GM21825 (cell line): ENCODE results near the gene MNX1.
A peak's percentile ranks its signal among the peaks of the same experiment; 100 is the strongest.

Experiments used
- ATAC-seq: cut with Tn5 transposase; IDR thresholded peaks from one replicate; pipeline ENCODE4 v1.9.1; 2021; ENCODE audit warnings: mild to moderate bottlenecking, moderate library complexity; ENCODE audit not compliant: unreplicated experiment

Gene MNX1

GRCh38 chr7:157010588-157011332 lies at the start of gene MNX1:
TSS of gene MNX1 (minus strand) at chr7:157010663. CDS start at chr7:157010350, 313 bp downstream.
- peak; percentile 73 for ATAC-seq

DNA sequence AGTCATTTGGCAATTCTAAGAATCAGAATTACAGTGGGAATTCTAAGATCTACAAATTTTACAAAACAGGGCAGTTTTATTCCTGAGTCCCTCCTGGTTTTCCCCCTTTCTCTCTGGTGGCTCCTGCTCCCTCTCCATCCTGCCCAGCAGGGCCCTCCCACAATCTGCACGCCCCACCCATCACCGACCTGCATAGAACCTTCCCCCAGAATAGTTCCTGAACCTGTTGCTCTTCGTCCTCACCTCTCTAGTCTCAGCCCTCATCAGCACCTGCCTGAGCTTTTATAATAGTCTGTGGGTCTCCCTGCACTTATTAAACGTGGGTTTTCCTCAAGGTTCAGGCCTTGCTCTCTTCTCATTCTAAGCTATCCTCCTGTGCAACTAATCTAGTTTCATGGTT lies 49.1 kb upstream of the MNX1 start:
- no peak for ATAC-seq

GRCh38 chr7:157058701-157059100 lies 48.2 kb upstream of the MNX1 start:
- no peak for ATAC-seq

DNA sequence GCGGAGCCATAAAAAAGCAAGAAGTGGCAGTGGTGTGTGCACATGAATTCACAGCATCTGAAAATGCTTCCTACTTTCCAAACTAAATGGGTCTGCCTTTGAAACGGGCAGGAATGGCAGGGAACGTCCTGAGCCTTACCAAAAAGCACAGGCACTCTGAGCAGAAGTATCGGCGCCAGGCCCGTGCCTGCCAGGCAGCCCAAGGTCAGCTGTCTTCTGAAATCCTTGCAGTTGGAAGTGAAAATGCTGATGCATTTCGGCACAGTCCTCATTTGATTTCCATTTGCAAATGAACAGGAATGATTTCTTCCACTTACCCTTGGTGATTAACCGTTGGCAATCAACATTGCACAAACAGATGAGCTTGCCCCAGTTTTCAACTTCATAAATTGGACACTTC lies 47.6 kb upstream of the MNX1 start:
- ATAC-seq: no peak

DNA sequence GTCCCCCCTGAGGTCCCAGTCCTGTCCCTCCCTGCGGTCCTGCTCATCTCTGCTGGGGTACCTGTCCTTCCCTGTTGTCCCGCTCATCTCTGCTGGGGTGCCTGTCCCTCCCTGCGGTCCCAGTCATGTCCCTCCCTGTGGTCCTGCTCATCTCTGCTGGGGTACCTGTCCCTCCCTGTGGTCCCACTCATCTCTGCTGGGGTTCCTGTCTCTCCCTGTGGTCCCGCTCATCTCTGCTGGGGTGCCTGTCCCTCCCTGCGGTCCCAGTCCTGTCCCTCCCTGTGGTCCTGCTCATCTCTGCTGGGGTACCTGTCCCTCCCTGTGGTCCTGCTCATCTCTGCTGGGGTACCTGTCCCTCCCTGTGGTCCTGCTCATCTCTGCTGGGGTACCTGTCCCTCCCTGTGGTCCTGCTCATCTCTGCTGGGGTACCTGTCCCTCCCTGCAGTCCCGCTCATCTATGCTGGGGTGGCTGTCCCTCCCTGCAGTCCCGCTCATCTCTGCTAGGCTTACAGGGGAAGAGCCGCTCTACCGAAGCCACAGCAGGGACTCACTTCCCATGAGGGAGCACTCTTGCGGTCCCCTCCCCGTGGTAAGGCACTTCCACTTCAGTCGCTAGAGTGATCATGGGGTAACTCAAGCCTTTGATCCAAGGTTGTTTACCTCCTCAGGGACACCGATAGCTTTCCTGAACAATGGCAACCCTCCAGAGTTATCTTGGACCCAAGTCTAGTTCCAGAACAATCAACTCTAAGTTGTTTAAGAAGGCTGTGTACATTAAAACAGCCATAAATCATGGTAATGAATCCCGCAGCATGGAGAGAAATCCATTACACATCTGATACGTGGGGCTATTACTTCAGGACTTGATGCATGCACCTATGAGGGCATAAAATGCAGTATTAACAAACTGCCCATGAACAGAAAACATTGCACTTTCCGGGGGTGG lies 46.8 kb upstream of the MNX1 start:
- no peak for ATAC-seq

DNA sequence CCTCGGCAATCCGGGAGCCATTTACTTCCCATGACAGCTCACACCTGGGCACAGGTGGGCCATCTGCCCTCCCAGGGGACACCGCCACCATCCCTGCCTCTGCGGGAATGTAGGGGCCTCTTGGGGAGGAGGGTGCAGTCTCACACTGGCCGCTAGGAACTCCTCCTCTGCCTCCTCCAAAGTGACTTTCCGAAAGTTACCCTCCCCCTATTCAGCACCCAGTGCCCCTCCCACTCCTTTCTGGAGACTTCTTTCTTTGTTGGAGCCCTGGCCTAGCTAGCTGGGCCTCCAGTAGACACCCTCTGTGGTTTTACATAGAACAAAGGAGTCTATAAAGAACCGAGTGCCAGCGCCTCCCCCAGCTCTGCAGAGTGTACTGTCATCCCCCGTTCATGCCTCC lies 45.8 kb upstream of the MNX1 start:
- no peak for ATAC-seq

DNA sequence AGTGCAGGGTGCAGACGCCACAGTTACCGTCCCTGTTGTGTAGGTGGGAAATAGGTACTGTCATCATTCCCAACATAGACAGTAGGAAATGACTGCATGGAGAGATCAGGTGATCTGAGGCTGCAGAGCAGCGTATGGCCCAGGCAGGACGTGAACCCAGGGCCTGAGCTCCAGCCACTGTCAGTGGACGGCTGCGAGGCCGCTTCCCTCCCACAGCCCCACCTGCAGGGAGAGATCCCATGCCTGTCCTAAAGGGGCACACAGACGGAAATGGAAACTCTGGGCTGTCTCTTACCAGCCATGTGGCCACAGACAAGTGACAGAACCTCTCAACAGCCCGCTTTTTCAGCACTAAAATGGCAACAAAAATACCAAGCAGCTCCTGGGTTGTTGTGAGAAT lies 44.5 kb upstream of the MNX1 start:
- ATAC-seq: no peak

GRCh38 chr7:157053118-157053517 lies 42.7 kb upstream of the MNX1 start:
- no peak for ATAC-seq

- no peak for ATAC-seq
These were observed 36.7 kb upstream of the MNX1 start for GRCh38 chr7:157047148-157047547.

- no peak for ATAC-seq
These were observed 36.2 kb upstream of the MNX1 start for GRCh38 chr7:157046681-157047080.

DNA sequence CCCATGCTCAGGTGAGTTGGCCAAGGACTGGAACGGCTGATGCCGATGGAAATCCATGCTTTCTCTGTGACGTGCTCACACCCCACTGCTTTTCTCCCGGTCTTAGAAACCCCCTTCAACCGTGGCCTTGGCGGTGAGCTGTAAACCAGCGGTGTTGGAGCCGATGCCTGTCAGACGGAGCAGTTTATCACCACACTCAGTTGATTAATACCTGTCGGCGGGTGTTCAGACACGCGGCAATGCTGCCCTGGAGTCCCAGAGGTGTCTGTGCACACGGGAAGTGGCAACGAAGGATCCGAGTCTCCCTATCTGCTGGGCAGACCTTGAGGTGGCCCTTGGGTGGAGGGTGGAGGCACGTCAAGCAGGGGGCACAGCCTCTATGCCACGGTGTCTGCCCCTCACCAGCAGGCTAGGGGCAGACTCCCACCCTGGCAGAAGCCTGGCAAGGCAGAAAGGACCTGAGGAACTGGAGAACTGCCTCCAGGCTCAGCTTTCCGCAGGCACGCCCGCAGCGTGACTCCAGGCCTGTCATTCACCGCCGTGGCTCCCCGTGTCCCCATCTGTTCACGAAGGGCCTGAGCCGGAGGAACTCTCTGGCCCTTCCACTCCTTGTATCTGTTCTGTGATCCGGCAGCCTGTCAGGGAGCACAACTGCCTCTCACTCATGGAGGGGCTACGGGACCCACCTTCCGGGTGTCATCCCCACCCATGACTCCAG lies 34.6 kb upstream of the MNX1 start:
- no peak for ATAC-seq

- no peak for ATAC-seq
These were observed 33.8 kb upstream of the MNX1 start for GRCh38 chr7:157044147-157044687.

DNA sequence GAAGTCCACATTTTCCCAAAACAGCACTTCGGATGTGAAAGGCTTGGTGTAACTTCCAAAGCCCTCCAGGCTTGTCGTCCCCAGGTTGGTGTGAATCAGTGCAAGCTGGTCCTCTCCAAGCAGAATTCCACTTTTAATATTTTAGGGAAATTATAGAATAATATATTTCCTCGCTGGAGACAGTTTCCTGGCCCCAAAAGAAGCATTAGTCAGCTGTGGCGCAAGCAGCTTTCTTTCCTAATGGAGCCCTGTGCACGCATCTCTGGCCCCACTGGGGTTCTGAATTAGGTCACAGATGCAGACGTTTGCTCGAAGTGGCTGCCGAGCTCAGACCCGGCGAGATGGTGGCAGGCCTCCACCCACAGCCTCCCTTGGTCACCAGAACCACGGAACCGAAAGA lies 33.3 kb upstream of the MNX1 start:
- ATAC-seq: no peak

DNA sequence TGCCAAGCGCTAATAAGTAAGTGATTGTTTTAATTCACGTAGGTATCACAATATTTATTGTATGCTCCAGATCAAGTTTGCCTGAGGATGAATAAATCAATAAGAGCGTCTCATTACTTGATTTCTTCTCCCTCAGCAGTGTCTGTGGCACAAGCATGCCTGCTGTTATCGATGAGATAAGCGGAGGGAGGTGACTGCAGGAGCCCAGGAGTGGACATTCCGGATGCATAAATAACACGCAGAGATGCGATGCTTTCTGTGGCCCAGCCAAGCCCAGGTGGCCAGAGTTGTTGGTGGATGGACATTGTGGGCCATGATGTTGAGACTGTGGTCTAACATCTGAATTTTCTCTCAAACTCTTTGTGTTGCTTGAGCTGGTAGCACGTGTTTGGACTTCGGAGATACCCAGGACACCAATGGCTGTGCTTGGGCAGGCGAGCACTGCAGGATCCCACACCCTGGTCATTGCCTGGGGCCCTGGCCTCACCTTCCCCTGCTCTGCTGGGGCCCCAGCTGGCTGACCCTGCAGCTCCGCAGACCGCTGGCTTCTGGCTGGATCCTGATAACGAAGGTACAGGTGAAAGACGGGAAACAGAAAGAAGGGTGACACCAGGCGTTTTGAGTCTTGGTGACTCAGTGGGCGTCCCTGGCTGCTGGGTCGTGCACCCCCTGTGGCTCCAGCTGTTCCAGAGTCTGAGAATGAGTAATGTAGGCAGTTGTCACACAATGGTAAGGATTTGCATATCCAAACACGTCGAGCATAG lies 31.2 kb upstream of the MNX1 start:
- ATAC-seq: no peak

GRCh38 chr7:157041004-157041403 lies 30.5 kb upstream of the MNX1 start:
- ATAC-seq: no peak

- ATAC-seq: no peak
These were observed 27.2 kb upstream of the MNX1 start for GRCh38 chr7:157037635-157038034.

DNA sequence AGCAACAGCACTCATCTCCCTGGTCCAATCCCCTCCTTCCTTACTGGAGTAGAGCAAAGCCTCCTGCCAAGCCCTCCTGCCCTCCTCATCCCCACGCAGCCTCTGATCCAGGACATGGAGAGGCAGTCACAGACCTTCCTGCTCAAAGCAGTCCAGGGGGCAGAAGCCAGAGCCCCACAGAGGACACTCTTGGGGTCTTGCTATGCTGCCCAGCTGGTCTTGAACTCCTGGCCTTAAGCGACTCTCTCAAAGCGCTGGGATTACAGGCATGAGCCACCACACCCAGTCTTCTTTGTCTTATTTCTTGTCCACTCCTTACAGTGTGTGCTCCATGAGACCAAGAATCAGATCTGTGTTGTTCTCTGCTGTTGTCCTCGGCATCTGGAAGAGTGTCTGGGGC lies 26.6 kb upstream of the MNX1 start:
- no peak for ATAC-seq

- no peak for ATAC-seq
These were observed 25.5 kb upstream of the MNX1 start for GRCh38 chr7:157035979-157036378.

DNA sequence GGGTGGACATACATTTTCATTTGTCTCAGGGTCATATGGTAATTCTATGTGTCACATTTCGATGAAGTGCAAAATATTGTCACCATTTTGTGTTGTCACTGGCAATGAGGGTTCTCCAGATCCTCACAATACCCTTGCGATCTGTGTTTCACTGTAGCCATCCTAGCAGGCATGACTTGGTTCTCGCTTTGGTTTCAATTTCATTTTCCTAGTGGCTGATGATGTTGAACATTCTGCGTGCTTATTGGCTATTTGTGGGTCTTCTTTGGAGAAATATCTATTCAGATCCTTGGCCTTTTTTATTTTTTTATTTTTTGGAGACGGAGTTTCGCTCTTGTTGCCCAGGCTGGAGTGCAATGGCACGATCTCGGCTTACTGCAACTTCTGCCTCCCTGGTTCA lies 24.8 kb upstream of the MNX1 start:
- ATAC-seq: no peak
